NCI-H82 treated with DMSO at 0.1 percent for 48 hours (cell line): ENCODE data around the gene NNT.
"Not testable (repeated sequence)": the region's sequence is repeated elsewhere in the genome, so short reads cannot be mapped to it uniquely, and the experiment has no call there.

Source experiments
- DNase-seq: peaks from one replicate; lab custom pipeline; 2025; ENCODE audit not compliant: unreplicated experiment; lab: John Stamatoyannopoulos, UW

NNT gene

GRCh38 chr5:43602461-43603343, at the start of gene NNT:
Gene NNT (plus strand): TSS chr5:43603180. CDS start chr5:43609196, 6,016 bp downstream.
- no peak for DNase-seq

GRCh38 chr5:43553381-43553780, 49.6 kb upstream of the NNT start:
- DNase-seq = peak; percentile 56

- DNase-seq = no peak
Observed at GRCh38 chr5:43554497-43554896, 48.5 kb upstream of the NNT start.

GRCh38 chr5:43555895-43556606, 46.9 kb upstream of the NNT start:
- no peak for DNase-seq

- not testable (repeated sequence) for DNase-seq
Observed at GRCh38 chr5:43556607-43556856, 46.4 kb upstream of the NNT start.

- DNase-seq = peak; percentile 28
Observed at GRCh38 chr5:43556857-43557542, 46.0 kb upstream of the NNT start, which contains the start of gene PAIP1. Gene PAIP1 (minus strand): TSS chr5:43557077. CDS start chr5:43556846, 231 bp downstream.

GRCh38 chr5:43560128-43560527, 42.9 kb upstream of the NNT start:
- no peak for DNase-seq

- DNase-seq = no peak
Observed at GRCh38 chr5:43561356-43561755, 41.6 kb upstream of the NNT start.

- DNase-seq = no peak
Observed at GRCh38 chr5:43563321-43563720, 39.7 kb upstream of the NNT start.

- no peak for DNase-seq
Observed at GRCh38 chr5:43564289-43564850, 38.6 kb upstream of the NNT start.

- no peak for DNase-seq
Observed at GRCh38 chr5:43565043-43565442, 37.9 kb upstream of the NNT start.

- DNase-seq = no peak
Observed at GRCh38 chr5:43567967-43568366, 35.0 kb upstream of the NNT start.

GRCh38 chr5:43569236-43569746, 33.7 kb upstream of the NNT start:
- no peak for DNase-seq

GRCh38 chr5:43570450-43571158, 32.4 kb upstream of the NNT start:
- no peak for DNase-seq

GRCh38 chr5:43571237-43571636, 31.7 kb upstream of the NNT start:
- no peak for DNase-seq

- DNase-seq = no peak
Observed at GRCh38 chr5:43572357-43572756, 30.6 kb upstream of the NNT start.

GRCh38 chr5:43573058-43573457, 29.9 kb upstream of the NNT start:
- no peak for DNase-seq

- peak; percentile 72 for DNase-seq
Observed at GRCh38 chr5:43580402-43581210, 22.4 kb upstream of the NNT start.

GRCh38 chr5:43581398-43581797, 21.6 kb upstream of the NNT start:
- DNase-seq = no peak
